ENCODE results near the gene FREM1. TPM values are rescaled to one million over a fixed set of nuclear protein-coding genes. Genes with fewer than 3 reads are reported as not detected.

Gene FREM1
- total RNA-seq, 4 donors from 2014 or later, result 2.2 to 12.7 (median 5.7) TPM

DNA sequence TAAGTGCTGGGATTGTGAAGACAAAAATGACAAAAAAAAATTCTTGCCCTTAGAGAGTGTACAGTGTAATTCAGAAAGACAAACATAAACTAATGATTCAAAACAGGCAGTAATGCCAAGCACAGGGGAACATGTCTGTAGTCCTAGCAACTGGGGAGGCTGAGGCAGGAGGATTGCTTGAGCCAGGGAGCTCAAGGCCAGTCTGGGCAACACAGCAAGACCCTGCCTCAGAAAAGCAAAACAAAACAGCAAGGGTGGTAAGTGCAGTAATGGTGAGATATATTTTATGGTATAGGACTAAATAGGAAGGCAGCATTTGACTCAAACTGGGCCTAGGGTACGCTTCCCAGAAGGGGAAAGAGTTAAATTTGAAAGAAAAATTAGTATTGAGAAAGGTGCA lies 18.9 kb downstream of the FREM1 start:
- WGBS, 2 donors (ENCODE audit: low coverage in 1 of 2), result 29 to 43% methylated on average over 1 of the region's 1 CpG
- in situ Hi-C loops (cut with MboI; ENCODE audit: low pct_ligation_motif_present in 1 of 4, low pct_unique_long_range_greater_than_20kb in 1 of 4, low sequenced_read_pairs in 3 of 4), result no loop called here

DNA sequence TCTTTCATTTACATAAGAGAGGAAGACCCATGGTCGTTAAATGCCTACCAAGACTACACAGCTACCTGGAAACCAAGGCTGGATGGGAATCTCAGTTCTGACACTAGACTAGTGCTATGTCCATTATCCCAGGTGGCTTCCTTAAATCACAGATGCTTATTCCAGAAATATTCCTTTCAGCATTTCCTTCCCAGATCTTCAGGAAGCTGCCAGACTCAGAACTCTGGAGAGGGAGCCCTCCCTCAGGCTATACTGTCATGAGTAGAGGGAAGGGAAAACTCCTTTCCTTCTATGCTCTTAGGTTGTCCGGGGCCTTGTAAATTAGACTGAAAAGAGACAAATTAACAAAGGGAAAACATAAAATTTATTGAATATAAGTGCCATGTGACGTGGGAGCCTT lies 20.8 kb downstream of the FREM1 start:
- Histone ChIP-seq H3K27me3 (no peaks in the 10 kb centered on the region), H3K4me1 (peaks cover 0 to 32% (median 16%) of the 10 kb centered on the region in 4 donors), H3K4me3 (no peak overlapping the region), H3K9me3 (no peaks in the 10 kb centered on the region), H3K27ac (no peak overlapping the region), H3K36me3 (no peaks in the 10 kb centered on the region)
- in situ Hi-C loops (cut with MboI; ENCODE audit: low pct_ligation_motif_present in 1 of 4, low pct_unique_long_range_greater_than_20kb in 1 of 4, low sequenced_read_pairs in 3 of 4), result no loop called here
- intact Hi-C loops (cut with DNase I; ENCODE audit: low total_unique reads), result no loop called here
- TF ChIP-seq POLR2A (IDR thresholded peaks at IDR 0.05), result no peak
- TF ChIP-seq, protein P1, sequence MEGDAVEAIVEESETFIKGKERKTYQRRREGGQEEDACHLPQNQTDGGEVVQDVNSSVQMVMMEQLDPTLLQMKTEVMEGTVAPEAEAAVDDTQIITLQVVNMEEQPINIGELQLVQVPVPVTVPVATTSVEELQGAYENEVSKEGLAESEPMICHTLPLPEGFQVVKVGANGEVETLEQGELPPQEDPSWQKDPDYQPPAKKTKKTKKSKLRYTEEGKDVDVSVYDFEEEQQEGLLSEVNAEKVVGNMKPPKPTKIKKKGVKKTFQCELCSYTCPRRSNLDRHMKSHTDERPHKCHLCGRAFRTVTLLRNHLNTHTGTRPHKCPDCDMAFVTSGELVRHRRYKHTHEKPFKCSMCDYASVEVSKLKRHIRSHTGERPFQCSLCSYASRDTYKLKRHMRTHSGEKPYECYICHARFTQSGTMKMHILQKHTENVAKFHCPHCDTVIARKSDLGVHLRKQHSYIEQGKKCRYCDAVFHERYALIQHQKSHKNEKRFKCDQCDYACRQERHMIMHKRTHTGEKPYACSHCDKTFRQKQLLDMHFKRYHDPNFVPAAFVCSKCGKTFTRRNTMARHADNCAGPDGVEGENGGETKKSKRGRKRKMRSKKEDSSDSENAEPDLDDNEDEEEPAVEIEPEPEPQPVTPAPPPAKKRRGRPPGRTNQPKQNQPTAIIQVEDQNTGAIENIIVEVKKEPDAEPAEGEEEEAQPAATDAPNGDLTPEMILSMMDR (IDR thresholded peaks at IDR 0.05), result no peak
- TF ChIP-seq POLR2AphosphoS5 (IDR thresholded peaks at IDR 0.05), result no peak
- TF ChIP-seq EP300 (IDR thresholded peaks at IDR 0.05; ENCODE audit: low read depth), result no peak
- 74 to 75% methylated on average over 1 to 3 of the region's 3 CpGs for WGBS, 2 donors (ENCODE audit: low coverage in 1 of 2)
- no peak for DNase-seq

More for the DNA sequence above, 18.9 kb downstream of the FREM1 start:
- no peaks in the 10 kb centered on the region for H3K27me3 ChIP-seq
- H3K36me3 ChIP-seq, result no peaks in the 10 kb centered on the region
- DNase-seq, result no peak
- intact Hi-C loops (cut with DNase I; ENCODE audit: low total_unique reads), result no loop called here
- no peak overlapping the region for H3K27ac ChIP-seq
- TF ChIP-seq POLR2AphosphoS5 (IDR thresholded peaks at IDR 0.05), result no peak
- no peak for TF ChIP-seq EP300 (IDR thresholded peaks at IDR 0.05; ENCODE audit: low read depth)
- TF ChIP-seq, protein P1 (IDR thresholded peaks at IDR 0.05), result no peak
- TF ChIP-seq POLR2A (IDR thresholded peaks at IDR 0.05), result no peak
- peaks cover 0 to 32% (median 16%) of the 10 kb centered on the region in 4 donors for H3K4me1 ChIP-seq
- no peak overlapping the region for H3K4me3 ChIP-seq
- H3K9me3 ChIP-seq, result no peaks in the 10 kb centered on the region

DNA sequence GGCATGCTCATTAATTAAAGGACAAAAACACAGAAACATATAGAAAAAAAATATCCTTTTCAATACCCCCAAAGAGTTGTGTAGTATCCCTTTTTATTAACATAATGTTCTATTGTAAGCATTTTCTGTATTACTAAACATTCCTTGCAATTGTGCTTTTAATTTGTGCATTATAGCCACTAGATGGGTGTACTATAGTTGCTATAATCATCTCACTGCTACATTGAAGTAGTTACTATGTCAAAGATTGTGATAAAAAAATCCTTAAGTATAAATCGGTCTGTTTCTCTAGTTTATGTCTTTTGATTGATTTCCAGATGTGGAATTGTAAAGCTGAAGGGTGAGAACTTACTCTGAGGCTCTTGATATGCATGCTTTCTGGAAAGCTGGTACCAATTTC lies 21.4 kb downstream of the FREM1 start:
- H3K9me3 ChIP-seq, result no peaks in the 10 kb centered on the region
- no peaks in the 10 kb centered on the region for H3K36me3 ChIP-seq
- 11 to 13% methylated on average over 1 of the region's 1 CpG for WGBS, 2 donors (ENCODE audit: low coverage in 1 of 2)
- no peak overlapping the region for H3K4me3 ChIP-seq
- no peak for DNase-seq
- TF ChIP-seq POLR2A (IDR thresholded peaks at IDR 0.05), result no peak
- no peak for TF ChIP-seq POLR2AphosphoS5 (IDR thresholded peaks at IDR 0.05)
- TF ChIP-seq, protein P1 (IDR thresholded peaks at IDR 0.05), result no peak
- no peak for TF ChIP-seq EP300 (IDR thresholded peaks at IDR 0.05; ENCODE audit: low read depth)
- in situ Hi-C loops (cut with MboI; ENCODE audit: low pct_ligation_motif_present in 1 of 4, low pct_unique_long_range_greater_than_20kb in 1 of 4, low sequenced_read_pairs in 3 of 4) (no loop called here), intact Hi-C loops (cut with DNase I; ENCODE audit: low total_unique reads) (no loop called here)
- H3K27me3 ChIP-seq, result no peaks in the 10 kb centered on the region
- H3K27ac ChIP-seq, result no peak overlapping the region
- peaks cover 0 to 32% (median 16%) of the 10 kb centered on the region in 4 donors for H3K4me1 ChIP-seq

DNA sequence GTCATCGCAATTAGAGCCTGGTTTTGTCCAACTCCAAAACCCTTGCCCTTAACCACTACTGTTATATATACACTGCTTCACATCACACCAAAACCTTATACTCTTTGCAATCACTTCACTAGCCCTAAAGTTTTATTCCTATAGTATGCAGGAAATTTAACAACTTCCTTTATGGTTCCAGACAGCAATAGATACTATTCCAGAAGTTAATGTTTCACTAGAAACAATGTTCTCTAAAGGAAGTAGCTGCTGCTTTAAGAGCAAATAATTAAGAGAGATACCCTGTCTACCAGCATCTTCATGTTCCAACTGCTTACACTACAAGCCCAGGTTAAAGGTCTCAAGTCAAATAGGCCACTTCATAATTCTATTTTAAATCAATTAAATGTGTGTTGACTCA lies 22.0 kb downstream of the FREM1 start:
- 49 to 50% methylated on average over 1 of the region's 1 CpG for WGBS, 2 donors (ENCODE audit: low coverage in 1 of 2)
- no peaks in the 10 kb centered on the region for H3K9me3 ChIP-seq
- TF ChIP-seq POLR2AphosphoS5 (IDR thresholded peaks at IDR 0.05), result no peak
- TF ChIP-seq EP300 (IDR thresholded peaks at IDR 0.05; ENCODE audit: low read depth), result no peak
- no peak for TF ChIP-seq POLR2A (IDR thresholded peaks at IDR 0.05)
- TF ChIP-seq, protein P1 (IDR thresholded peaks at IDR 0.05), result no peak
- intact Hi-C loops (cut with DNase I; ENCODE audit: low total_unique reads) (no loop called here), in situ Hi-C loops (cut with MboI; ENCODE audit: low pct_ligation_motif_present in 1 of 4, low pct_unique_long_range_greater_than_20kb in 1 of 4, low sequenced_read_pairs in 3 of 4) (no loop called here)
- DNase-seq, result no peak
- H3K27ac ChIP-seq, result peak overlapping the region in 3 of 4 donors; percentile 38 to 68 (median 42)
- H3K27me3 ChIP-seq, result no peaks in the 10 kb centered on the region
- H3K4me1 ChIP-seq, result peaks cover 0 to 32% (median 16%) of the 10 kb centered on the region in 4 donors
- H3K4me3 ChIP-seq, result no peak overlapping the region
- no peaks in the 10 kb centered on the region for H3K36me3 ChIP-seq
